ENCODE measurements around the gene OR10S1. TPM values are rescaled to one million over a fixed set of nuclear protein-coding genes. Genes with fewer than 3 reads are reported as not detected.
"Not testable (repeated sequence)": the region's sequence is repeated elsewhere in the genome, so short reads cannot be mapped to it uniquely, and the experiment has no call there.

The OR10S1 gene, protein sequence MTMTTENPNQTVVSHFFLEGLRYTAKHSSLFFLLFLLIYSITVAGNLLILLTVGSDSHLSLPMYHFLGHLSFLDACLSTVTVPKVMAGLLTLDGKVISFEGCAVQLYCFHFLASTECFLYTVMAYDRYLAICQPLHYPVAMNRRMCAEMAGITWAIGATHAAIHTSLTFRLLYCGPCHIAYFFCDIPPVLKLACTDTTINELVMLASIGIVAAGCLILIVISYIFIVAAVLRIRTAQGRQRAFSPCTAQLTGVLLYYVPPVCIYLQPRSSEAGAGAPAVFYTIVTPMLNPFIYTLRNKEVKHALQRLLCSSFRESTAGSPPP
- not detected for total RNA-seq

- DNase-seq (ENCODE audit: low spot score in 2 of 2) = no peak
- intact Hi-C loops (cut with DNase I; ENCODE audit: low total_unique reads) = no loop called here
- no peak within 1 kb of the TSS for H3K4me3 ChIP-seq (ENCODE audit: low read depth, poor library complexity, severe bottlenecking)
- TF ChIP-seq POLR2A (IDR thresholded peaks at IDR 0.05) = no peak
- no peak for TF ChIP-seq CTCF (IDR thresholded peaks at IDR 0.05)
Observed at GRCh38 chr11:123977731-123978347, at the start of gene OR10S1. Gene OR10S1 (minus strand): TSS chr11:123977781. CDS start chr11:123977664, 117 bp downstream.

GRCh38 chr11:124026498-124026897 lies 48.9 kb upstream of the OR10S1 start, which contains the start of gene OR10G8:
Gene OR10G8 (plus strand): TSS chr11:124026798. CDS start chr11:124029623, 2,825 bp downstream.
- no peak for TF ChIP-seq POLR2A (IDR thresholded peaks at IDR 0.05)
- TF ChIP-seq CTCF (IDR thresholded peaks at IDR 0.05) = no peak
- 71 to 76% methylated on average over 2 of the region's 2 CpGs for WGBS, 2 donors
- intact Hi-C loops (cut with DNase I; ENCODE audit: low total_unique reads) = no loop called here
- DNase-seq (ENCODE audit: low spot score in 2 of 2) = no peak
- no peak within 1 kb of the TSS for H3K4me3 ChIP-seq (ENCODE audit: low read depth, poor library complexity, severe bottlenecking)

DNA sequence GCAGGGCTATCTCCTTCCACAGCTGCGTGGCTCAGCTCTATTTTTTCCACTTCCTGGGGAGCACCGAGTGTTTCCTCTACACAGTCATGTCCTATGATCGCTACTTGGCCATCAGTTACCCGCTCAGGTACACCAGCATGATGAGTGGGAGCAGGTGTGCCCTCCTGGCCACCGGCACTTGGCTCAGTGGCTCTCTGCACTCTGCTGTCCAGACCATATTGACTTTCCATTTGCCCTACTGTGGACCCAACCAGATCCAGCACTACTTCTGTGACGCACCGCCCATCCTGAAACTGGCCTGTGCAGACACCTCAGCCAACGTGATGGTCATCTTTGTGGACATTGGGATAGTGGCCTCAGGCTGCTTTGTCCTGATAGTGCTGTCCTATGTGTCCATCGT lies 38.3 kb upstream of the OR10S1 start:
- 85 to 89% methylated on average over 4 to 5 of the region's 9 CpGs for WGBS, 2 donors
- DNase-seq (ENCODE audit: low spot score in 2 of 2); intact Hi-C loops (cut with DNase I; ENCODE audit: low total_unique reads); H3K4me3 ChIP-seq (ENCODE audit: low read depth, poor library complexity, severe bottlenecking): not testable (repeated sequence)

GRCh38 chr11:124012697-124013096 lies 35.1 kb upstream of the OR10S1 start, which contains the start of gene OR10G4:
Gene OR10G4 (plus strand): TSS chr11:124012997. CDS start chr11:124015575, 2,578 bp downstream.
- 84 to 92% methylated on average over 2 of the region's 2 CpGs for WGBS, 2 donors
- intact Hi-C loops (cut with DNase I; ENCODE audit: low total_unique reads) = no loop called here
- DNase-seq (ENCODE audit: low spot score in 2 of 2) = no peak

GRCh38 chr11:123995119-123995518 lies 17.5 kb upstream of the OR10S1 start, which contains the start of gene OR10G6:
Gene OR10G6 (minus strand): TSS chr11:123995161. CDS start chr11:123995161, 0 bp downstream.
- TF ChIP-seq CTCF (IDR thresholded peaks at IDR 0.05) (no peak), POLR2A (IDR thresholded peaks at IDR 0.05) (no peak)
- 67 to 84% methylated on average over 1 of the region's 1 CpG for WGBS, 2 donors
- intact Hi-C loops (cut with DNase I; ENCODE audit: low total_unique reads) = no loop called here
- H3K4me3 ChIP-seq (ENCODE audit: low read depth, poor library complexity, severe bottlenecking) = no peak within 1 kb of the TSS
- no peak for DNase-seq (ENCODE audit: low spot score in 2 of 2)

More at GRCh38 chr11:124012697-124013096, 35.1 kb upstream of the OR10S1 start, which contains the start of gene OR10G4:
- no peak for TF ChIP-seq POLR2A (IDR thresholded peaks at IDR 0.05)
- TF ChIP-seq CTCF (IDR thresholded peaks at IDR 0.05) = no peak
- H3K4me3 ChIP-seq (ENCODE audit: low read depth, poor library complexity, severe bottlenecking) = no peak within 1 kb of the TSS

DNA sequence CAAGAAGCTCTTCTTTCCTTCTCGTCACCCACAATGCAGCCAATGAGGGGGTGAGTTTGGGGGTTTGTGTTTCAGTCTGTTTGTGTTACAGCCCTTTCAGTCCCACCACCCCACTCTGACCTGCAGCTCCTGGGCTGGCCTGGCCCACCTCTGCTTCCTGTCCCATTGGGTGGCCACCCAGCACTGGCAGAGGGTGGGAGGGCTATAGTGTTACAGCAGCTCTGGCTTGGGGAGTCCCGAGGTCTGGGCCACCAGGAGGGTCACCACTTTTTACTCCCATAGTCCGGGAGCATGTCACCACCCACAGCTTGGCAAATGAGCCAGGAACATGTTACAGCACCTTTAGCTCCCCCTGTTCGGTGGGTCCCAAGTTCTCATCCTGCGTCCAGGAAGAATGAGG lies 1.7 kb upstream of the OR10S1 start:
- no peak for DNase-seq (ENCODE audit: low spot score in 2 of 2)
- H3K4me3 ChIP-seq (ENCODE audit: low read depth, poor library complexity, severe bottlenecking) = no peak overlapping the region

More for the DNA sequence above, 1.7 kb upstream of the OR10S1 start:
- 80 to 88% methylated on average over 5 of the region's 5 CpGs for WGBS, 2 donors
- intact Hi-C loops (cut with DNase I; ENCODE audit: low total_unique reads) = no loop called here
- TF ChIP-seq POLR2A (IDR thresholded peaks at IDR 0.05) = no peak
- TF ChIP-seq CTCF (IDR thresholded peaks at IDR 0.05) = no peak

Measured in lower leg skin (tissue), 4 donors.